Gastrocnemius medialis (tissue), 4 donors: ENCODE measurements around the gene GALNT18. TPM values are rescaled to one million over a fixed set of nuclear protein-coding genes. Genes with fewer than 3 reads are reported as not detected.

ENCODE experiments used
- ATAC-seq, 2 donors: fragments of 150-250 bp; one replicate each; pipeline ENCODE4 v1.9.1; 2016
- DNase-seq, 2 donors: peaks; one replicate each; pipeline ENCODE4 v3.0.0-alpha.2; 2019
- H3K27ac ChIP-seq, 4 donors: fragments of 200-600 bp; sonication (generic); 1 replicate in 1 of 4; 2 replicates in 3 of 4; pipeline ENCODE4 v1.5.1; 2016 to 2018; ENCODE audit warnings: mild to moderate bottlenecking in 2 of 4, moderate library complexity in 1 of 4
- H3K27me3 ChIP-seq, 3 donors: fragments of 200-600 bp; sonication (generic) in 2 of 3; 1 replicate in 1 of 3; 2 replicates in 2 of 3; pipeline versions ENCODE4 v1.5.1 to v1.6.0; 2016 to 2019; ENCODE audit warnings: mild to moderate bottlenecking in 1 of 3, moderate library complexity in 1 of 3
- H3K36me3 ChIP-seq, 2 donors: fragments of 200-600 bp; sonication (generic) in 1 of 2; one replicate each; pipeline ENCODE4 v1.5.1; 2017 to 2018
- H3K4me1 ChIP-seq, 2 donors: fragments of 200-600 bp; sonication (generic) in 1 of 2; one replicate each; pipeline ENCODE4 v1.5.1; 2016 to 2017; ENCODE audit warnings: mild to moderate bottlenecking in 2 of 2
- H3K4me3 ChIP-seq, 4 donors: fragments of 200-600 bp; sonication (generic) in 3 of 4; 1 replicate in 1 of 4; 2 replicates in 3 of 4; pipeline ENCODE4 v1.5.1; 2016 to 2019; ENCODE audit warnings: mild to moderate bottlenecking in 2 of 4
- H3K9me3 ChIP-seq, 3 donors: fragments of 200-600 bp; sonication (generic) in 2 of 3; 1 replicate in 1 of 3; 2 replicates in 2 of 3; pipeline ENCODE4 v1.5.1; 2016 to 2019
- POLR2A ChIP-seq, 2 donors: fragments of 450-650 bp; IDR thresholded peaks; one replicate each; pipeline ENCODE4 v1.6.1; 2017; ENCODE audit warnings: antibody characterized with exemption in 2 of 2, mild to moderate bottlenecking in 2 of 2, moderate library complexity in 2 of 2
- in situ Hi-C, 4 donors: fragments of 200-750 bp; cut with MboI; loops; one replicate each; pipeline versions ENCODE4 v1.15.0 to v1.8.0; 2017; ENCODE audit warnings: low sequenced_read_pairs in 4 of 4
- intact Hi-C: fragments of 100-400 bp; cut with DNase I; formaldehyde crosslinking; loops from one replicate; pipeline ENCODE4 v1.15.1; 2023; ENCODE audit warnings: low total_unique reads
- total RNA-seq, 4 donors: library from RNA; depleted of rRNA; stranded (reverse); fragments of >200 nt; gene quantifications; one replicate each; pipeline versions ENCODE4 v1.1.0 to v1.2.3, GENCODE V29; 2016
- TF ChIP-seq, protein P1 (sequence below), 5 experiments: fragments of 450-650 bp in 3 of 5; fragments of 200-600 bp in 2 of 5; sonication (generic) in 2 of 5; IDR thresholded peaks in 4 of 5; conservative IDR thresholded peaks in 1 of 5; 1 replicate in 4 of 5; 2 replicates in 1 of 5; pipeline ENCODE4 v1.5.1; 2016 to 2019; ENCODE audit warnings: antibody characterized with exemption in 5 of 5, mild to moderate bottlenecking in 3 of 5, moderate library complexity in 3 of 5

The GALNT18 gene
- total RNA-seq, 4 donors from 2014 or later, result 10.5 to 29.2 (median 11.2) TPM

DNA sequence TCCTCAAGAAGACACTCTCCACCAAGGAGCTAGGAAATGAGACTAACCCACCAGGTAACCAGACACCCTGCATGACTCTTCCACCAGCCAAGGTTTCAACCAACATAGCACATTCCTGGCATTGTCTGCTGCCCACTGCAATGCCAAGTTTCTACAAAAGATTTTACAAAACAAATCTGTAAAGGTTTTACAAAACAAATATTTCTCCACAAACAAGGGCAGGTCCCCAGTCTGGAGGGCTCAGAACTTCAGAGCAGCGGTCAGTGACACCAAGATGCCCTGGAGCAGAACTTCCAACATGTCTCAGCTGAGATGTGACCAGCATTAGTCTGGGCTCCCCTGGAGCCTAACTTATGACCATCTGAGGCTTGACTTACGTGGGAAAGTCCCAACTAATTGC lies 14.0 kb downstream of the GALNT18 start:
- Histone ChIP-seq H3K27ac (no peak overlapping the region), H3K4me3 (no peak overlapping the region), H3K36me3 (no peaks in the 10 kb centered on the region), H3K27me3 (no peaks in the 10 kb centered on the region), H3K9me3 (no peaks in the 10 kb centered on the region), H3K4me1 (peaks cover 16 to 20% of the 10 kb centered on the region in 2 donors)
- in situ Hi-C loops, result no loop called here
- DNase-seq (no peak), ATAC-seq (no peak)
- intact Hi-C loops, result no loop called here
- no peak for TF ChIP-seq POLR2A (IDR thresholded peaks at IDR 0.05)
- TF ChIP-seq, protein P1, sequence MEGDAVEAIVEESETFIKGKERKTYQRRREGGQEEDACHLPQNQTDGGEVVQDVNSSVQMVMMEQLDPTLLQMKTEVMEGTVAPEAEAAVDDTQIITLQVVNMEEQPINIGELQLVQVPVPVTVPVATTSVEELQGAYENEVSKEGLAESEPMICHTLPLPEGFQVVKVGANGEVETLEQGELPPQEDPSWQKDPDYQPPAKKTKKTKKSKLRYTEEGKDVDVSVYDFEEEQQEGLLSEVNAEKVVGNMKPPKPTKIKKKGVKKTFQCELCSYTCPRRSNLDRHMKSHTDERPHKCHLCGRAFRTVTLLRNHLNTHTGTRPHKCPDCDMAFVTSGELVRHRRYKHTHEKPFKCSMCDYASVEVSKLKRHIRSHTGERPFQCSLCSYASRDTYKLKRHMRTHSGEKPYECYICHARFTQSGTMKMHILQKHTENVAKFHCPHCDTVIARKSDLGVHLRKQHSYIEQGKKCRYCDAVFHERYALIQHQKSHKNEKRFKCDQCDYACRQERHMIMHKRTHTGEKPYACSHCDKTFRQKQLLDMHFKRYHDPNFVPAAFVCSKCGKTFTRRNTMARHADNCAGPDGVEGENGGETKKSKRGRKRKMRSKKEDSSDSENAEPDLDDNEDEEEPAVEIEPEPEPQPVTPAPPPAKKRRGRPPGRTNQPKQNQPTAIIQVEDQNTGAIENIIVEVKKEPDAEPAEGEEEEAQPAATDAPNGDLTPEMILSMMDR (IDR thresholded peaks at IDR 0.05 in 4 of 5, conservative IDR thresholded peaks at IDR 0.05 in 1 of 5), result no peak

DNA sequence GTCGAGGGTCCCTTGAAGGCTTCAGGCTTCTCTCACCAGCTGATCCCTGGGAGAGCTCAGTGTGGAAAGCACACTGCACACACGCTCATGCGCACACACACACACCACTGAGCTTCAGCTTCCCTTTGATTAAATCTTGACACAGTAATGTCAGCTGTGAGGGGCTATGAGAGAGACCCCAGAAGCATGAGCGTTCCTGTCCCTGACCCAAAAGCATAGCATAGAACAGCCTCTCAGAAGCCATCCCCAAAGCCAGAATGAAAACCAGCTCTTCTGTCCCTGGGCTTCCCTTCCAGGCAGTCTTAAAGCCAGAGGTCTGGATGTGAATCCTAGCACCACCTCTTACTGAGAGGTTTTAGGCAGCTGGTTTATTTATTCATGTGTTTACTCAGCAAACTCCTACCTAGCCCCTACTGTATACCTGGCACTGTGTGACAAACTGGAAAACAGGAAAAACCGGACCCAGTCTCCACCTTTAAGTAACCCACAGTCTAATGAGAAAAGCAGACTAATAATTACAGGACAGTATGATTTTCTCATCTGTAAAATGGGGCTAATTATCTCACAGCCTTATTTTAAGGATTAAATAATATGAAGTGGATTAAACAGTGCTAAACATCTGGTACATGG lies 15.9 kb downstream of the GALNT18 start:
- Histone ChIP-seq H3K36me3 (no peaks in the 10 kb centered on the region), H3K9me3 (no peaks in the 10 kb centered on the region), H3K4me1 (peaks cover 12 to 14% of the 10 kb centered on the region in 2 donors), H3K27ac (no peak overlapping the region), H3K4me3 (no peak overlapping the region), H3K27me3 (no peaks in the 10 kb centered on the region)
- TF ChIP-seq POLR2A (IDR thresholded peaks at IDR 0.05), result no peak
- TF ChIP-seq, protein P1 (IDR thresholded peaks at IDR 0.05 in 4 of 5, conservative IDR thresholded peaks at IDR 0.05 in 1 of 5), result no peak
- intact Hi-C loops (no loop called here), in situ Hi-C loops (no loop called here)
- no peak for DNase-seq
- no peak for ATAC-seq

DNA sequence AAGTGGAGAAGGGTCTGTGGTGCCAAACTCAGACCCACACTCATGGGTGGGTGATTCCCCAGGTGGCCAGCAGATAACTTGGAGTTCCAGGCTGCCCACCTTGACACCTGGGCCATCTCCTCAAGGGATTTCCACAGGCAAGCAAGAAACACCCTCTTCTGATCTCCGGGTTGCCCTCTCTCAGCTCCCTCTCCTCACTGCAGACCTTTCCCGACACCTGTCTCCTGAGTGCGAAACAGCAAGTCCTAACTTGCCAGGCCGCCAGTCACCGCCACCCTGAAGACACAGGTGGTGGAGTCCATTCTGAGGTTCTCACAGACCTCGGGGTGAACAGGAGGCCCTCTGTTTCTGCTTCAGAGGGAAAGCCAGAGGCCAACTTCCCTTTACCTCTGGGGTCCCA lies 16.6 kb downstream of the GALNT18 start:
- DNase-seq, result no peak
- in situ Hi-C loops, result no loop called here
- ATAC-seq, result no peak

DNA sequence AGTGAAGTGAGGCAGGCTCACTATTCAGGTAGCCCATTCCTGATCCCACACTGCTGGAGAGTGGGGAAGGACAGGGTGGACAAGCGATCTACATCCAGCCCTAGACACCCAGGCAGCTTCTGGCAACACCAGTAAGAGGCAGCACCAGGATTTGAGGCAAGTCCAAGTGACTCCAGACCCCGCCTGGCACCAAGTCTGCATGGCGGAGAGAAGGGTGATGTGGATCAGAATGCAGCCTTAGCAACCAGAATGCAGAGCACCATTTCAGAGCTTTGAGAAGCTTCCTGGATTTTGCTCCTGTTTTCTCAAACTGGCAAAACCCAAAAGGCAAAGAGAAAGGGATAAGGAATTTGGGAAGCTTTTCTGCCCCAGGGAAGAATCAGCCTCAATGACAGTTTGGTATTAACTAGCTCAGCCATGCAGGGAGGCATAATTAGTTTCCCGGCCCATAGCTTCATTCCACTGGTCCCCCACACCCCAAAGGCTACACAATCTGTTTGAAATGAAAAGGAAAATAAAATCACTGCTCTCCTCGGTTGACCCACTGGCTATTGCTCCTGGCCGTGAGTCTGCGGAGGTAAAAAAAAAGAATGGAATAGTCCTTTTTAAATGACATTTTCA lies 17.3 kb downstream of the GALNT18 start:
- no peak overlapping the region for H3K4me3 ChIP-seq
- H3K9me3 ChIP-seq, result no peaks in the 10 kb centered on the region
- DNase-seq, result no peak
- peaks cover 9 to 11% of the 10 kb centered on the region in 2 donors for H3K4me1 ChIP-seq
- H3K27ac ChIP-seq, result no peak overlapping the region
- in situ Hi-C loops, result no loop called here
- intact Hi-C loops, result no loop called here
- H3K36me3 ChIP-seq, result no peaks in the 10 kb centered on the region
- H3K27me3 ChIP-seq, result no peaks in the 10 kb centered on the region
- ATAC-seq, result no peak
- no peak for TF ChIP-seq POLR2A (IDR thresholded peaks at IDR 0.05)
- TF ChIP-seq, protein P1 (IDR thresholded peaks at IDR 0.05 in 4 of 5, conservative IDR thresholded peaks at IDR 0.05 in 1 of 5), result no peak

More for the DNA sequence above, 16.6 kb downstream of the GALNT18 start:
- H3K27me3 ChIP-seq, result no peaks in the 10 kb centered on the region
- no peak overlapping the region for H3K4me3 ChIP-seq
- no peaks in the 10 kb centered on the region for H3K36me3 ChIP-seq
- no peaks in the 10 kb centered on the region for H3K9me3 ChIP-seq
- TF ChIP-seq, protein P1 (IDR thresholded peaks at IDR 0.05 in 4 of 5, conservative IDR thresholded peaks at IDR 0.05 in 1 of 5), result no peak
- no peak for TF ChIP-seq POLR2A (IDR thresholded peaks at IDR 0.05)
- H3K27ac ChIP-seq, result no peak overlapping the region
- peaks cover 9 to 11% of the 10 kb centered on the region in 2 donors for H3K4me1 ChIP-seq
- intact Hi-C loops, result no loop called here
